GM19035 (cell line): Measurements from ENCODE around the gene SLC8A2.

Experiments used
- ATAC-seq: cut with Tn5 transposase; IDR thresholded peaks from one replicate; pipeline ENCODE4 v1.9.1; 2021; ENCODE audit not compliant: unreplicated experiment

SLC8A2 gene

DNA sequence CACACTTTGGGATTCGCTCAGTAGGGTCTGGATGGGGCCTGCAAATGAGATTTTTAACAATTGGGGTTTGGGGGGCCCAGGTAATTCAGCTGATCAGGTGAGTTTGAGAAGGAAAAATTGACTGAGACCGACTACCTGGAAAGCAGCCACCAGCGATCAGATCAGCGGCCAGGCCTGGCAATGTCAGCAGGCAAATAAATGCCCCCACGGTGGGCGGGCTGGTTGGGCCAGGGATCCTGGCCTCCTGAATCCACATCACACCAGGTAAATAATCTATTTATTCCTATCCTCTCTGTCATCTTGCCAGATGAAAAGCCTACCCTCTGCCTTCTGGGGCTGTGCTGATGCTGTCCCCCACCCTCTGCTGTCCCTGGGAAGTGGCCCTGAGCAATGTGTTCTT lies 33.8 kb upstream of the SLC8A2 start:
- no peak for ATAC-seq

GRCh38 chr19:47503826-47504150 lies 32.1 kb upstream of the SLC8A2 start:
- ATAC-seq: no peak

DNA sequence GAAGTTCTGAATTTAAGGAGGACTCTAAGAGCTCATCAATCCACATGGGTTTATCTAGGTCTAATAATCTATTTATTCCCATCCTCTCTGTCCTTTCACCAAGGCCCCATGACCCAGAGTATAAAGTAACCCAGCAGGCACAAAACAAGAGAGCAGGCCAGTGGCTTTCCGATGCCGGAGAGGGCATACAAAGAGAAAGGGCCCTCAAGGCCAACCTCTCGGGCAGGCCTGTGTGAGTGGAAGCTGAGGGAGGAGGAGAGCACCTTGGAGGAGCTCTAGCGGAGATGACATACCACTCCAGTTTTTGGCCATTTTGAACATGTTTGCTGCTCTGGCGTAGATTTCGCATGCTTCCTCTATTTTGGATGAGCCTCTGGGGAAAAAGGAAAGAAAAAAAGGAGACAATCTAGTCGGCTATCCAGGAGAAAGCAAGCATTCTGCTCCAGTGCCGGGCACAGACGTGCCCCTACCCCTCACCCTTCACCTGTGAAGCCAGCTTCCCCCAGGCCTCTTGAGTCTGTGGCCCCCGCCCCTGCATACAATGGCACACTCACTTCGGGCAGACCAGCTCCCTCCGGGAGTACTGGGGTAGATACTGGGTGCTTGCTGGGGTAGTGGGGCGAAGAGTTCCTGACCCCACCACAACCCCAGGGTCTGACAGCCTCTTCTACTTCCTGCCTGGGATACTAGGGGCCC lies 31.6 kb upstream of the SLC8A2 start:
- ATAC-seq: no peak

GRCh38 chr19:47499863-47500830 lies 28.5 kb upstream of the SLC8A2 start:
- no peak for ATAC-seq

DNA sequence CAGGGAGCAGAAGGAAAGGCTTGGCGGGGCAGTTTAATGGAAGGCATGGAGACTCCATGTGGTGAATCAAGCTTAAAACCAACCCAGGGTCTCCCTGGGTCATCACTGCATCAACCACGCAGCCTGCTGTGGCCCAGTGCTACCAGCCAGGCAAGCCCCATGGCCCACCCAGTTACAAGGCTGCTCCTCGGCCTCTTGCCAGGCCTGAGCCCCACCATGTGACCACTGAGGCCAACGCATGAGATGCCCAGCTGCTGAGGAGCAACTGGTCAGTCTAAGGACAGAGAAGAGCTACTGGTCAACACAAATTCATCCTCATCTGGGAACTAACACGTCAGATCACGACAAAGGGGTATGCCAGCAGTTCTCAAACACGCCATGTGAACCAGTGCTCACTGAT lies 27.7 kb upstream of the SLC8A2 start:
- no peak for ATAC-seq

DNA sequence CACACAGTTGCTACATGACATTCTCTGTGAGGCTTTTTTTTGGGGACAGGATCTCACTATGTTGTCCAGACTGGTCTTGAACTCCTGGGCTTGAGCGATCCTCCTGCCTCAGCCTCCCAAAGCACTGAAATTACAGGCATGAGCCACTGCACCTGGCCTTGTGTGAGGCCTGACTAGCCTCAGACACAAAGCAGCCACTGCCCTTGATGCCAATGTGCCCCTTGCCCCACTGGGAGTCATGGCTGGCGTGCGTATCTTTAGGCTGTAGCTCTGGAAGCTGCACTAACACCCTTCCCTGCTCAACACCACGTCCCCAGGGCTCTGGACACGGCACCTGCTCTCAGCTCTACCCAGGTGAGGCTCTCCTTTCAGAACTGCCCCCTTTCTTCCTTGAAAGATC lies 26.9 kb upstream of the SLC8A2 start:
- ATAC-seq: no peak

GRCh38 chr19:47497821-47498520 lies 26.3 kb upstream of the SLC8A2 start:
- no peak for ATAC-seq

DNA sequence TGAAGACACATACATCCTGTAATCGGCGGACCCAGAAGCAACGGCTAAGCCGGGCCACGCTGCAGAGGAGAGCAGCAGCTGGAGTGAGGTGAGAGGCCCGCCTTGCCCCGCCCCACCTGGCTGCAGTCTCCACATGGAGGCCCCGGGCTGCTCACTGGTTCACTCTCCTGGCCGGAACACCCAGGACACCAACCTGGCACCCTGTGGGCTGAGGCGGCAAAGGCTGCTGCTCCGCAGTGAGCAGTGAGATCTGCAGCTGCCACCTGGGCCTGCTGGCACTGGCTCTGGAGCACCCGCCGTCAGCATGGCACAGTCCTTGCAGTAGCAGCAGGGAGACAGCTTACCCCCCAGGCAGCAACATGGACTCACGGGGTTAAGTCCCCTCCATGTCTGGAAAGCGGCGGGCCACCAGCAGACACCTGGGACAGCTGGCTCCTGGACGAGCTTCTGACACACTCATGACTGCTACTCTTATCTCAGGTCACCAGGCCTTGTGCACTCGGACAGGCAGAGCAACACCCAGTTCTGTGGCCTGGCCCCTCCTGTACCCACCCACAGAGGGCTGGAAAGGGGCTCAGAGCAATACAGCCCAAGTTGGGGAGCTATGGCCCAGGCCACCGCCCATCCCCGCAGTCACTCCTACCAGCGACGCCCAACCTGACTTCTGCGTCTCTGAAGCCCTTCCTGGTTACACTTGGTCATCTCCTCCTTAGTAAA lies 25.5 kb upstream of the SLC8A2 start:
- ATAC-seq: no peak

- no peak for ATAC-seq
These were observed 24.0 kb upstream of the SLC8A2 start for GRCh38 chr19:47495478-47496372.

- no peak for ATAC-seq
These were observed 23.0 kb upstream of the SLC8A2 start for GRCh38 chr19:47494729-47495128.

- ATAC-seq: no peak
These were observed 22.5 kb upstream of the SLC8A2 start for GRCh38 chr19:47494211-47494547.

DNA sequence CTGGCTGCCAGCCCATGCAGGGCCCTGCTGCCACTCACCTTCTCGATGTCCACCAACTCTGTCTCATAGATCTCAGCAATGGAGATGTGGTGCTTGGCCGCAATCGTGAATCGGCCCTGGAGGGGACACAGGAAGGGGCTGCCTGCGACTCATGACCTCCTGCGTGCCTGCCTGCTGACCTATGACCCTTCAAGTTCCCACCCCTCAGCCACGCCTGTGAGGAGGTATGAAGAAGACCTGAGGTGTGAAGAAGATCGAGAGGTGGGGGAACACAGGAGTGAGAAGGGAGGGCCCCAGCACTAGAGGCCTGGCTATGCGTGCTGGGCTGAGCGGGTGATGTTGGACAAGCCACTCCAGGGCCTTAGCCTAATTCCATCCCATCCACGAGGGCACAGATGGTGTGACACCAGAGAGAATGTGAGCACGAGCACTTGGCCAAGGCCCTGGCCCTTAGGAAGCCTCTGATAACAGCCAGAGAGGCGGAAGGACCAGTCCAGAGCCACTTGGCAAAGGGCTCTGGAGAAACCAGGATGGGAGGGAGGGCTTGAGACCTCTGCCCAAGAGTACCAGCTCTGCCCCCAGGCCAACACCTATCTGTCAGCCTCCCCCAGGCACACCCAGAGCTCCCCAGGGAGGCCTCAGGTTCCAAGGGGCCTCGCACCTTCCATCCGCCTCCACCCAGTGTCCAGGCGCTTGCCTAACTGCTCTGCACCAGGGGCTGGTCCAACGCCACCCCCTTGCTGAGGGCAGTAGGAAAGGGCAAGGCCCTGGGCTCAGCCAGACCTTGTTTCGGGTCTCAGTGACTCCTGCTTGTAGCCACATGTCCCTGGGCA lies 21.9 kb upstream of the SLC8A2 start:
- ATAC-seq: no peak

DNA sequence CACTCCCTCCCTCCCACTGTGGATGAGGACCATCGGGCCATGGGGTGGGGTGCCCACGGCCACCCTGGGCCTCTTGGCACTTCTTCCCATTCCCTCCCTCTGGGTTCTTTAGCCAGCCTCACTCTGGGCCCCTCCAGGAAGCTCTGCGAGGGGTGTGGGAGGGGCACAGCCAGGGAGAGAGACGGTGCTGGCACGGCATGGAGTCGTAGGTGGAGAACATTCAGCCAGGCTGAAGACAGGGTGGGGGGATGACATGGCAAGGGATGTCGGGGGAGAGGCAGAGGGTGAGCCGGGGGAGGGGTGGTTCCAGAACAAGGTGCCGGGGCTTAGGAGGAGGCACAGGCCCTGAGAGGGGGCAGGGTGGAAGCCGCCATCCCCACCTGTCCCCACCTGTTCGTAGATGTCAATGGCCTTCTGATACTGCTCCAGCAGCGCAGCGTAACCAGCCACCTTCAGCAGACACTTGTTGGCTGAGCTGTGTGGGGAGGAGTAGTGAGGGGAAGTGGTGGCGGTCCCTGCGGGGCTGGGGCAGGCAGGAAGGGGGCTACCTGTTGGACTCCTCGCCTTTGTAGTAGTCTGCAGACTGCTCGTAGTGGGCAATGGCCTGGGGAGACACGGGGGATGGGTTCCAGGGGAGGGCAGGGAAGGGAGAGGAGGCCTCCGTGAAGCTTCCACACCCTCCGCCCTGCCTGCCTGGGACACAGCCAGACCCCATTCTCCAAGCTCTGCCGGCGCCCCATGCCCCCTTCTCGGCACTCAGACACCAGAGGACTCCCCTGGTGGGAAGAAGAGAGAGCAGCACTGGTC lies 21.1 kb upstream of the SLC8A2 start:
- no peak for ATAC-seq

- no peak for ATAC-seq
These were observed 20.4 kb upstream of the SLC8A2 start for GRCh38 chr19:47492137-47492533.

- ATAC-seq: no peak
These were observed 19.9 kb upstream of the SLC8A2 start for GRCh38 chr19:47491358-47492136.

- ATAC-seq: no peak
These were observed 19.2 kb upstream of the SLC8A2 start for GRCh38 chr19:47490847-47491246.

DNA sequence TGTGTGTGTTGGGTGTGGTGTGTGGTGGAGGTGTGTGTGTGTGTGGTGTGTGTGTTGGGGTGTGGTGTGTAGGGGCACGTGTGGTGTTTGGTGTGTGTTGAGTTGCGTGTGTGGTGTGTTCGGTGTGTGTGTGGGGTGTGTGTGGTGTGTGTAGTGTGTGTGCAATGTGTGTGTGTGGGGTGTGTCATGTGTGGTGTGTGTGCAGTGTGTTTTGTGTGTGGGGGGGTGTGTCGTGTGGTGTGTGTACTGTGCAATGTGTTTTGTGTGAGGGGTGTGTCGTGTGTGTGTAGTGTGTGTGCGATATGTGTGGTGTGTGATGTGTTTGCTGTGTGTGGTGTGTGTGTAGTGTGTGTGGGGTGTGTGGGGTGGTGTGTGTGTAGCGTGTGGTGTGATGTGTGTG lies 18.3 kb upstream of the SLC8A2 start:
- no peak for ATAC-seq
